ENCODE results near the gene SMAP1.
"Not testable (repeated sequence)": the region's sequence is repeated elsewhere in the genome, so short reads cannot be mapped to it uniquely, and the experiment has no call there.

SMAP1 gene

DNA sequence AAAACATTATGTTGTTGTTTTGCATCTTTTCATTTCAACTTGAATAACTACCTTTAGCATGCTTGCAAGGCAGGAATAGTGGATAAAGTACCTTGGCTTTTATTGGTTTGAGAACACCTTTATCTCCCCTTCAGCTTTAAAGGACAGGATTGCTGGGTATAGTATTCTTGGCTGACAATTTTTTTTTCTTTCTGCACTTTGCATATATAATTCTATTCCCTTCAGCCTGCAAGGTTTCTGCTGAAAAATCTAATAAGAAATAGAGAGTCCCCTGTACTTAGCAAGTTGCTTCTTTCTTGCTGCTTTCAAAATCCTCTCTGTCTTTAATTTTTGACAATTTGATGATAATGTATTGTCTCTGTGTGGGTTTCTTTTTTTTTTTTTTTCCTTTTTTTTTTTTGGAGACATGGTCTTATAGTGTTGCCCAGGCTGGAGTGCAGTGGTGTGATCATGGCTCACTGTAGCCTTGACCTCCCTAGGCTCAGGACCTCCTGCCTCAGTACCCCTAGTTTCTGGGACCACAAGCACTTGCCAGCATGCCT is 47.1 kb downstream of the SMAP1 start:
- Histone ChIP-seq H3K9me3 (ENCODE audit: low read length) (no peaks in the 10 kb centered on the region), H3K27me3 (ENCODE audit: control insufficient read depth in 1 of 2, insufficient read depth in 2 of 2, low read length in 2 of 2) (no peaks in the 10 kb centered on the region), H3K9ac (ENCODE audit: low read length) (no peak overlapping the region), H3K27ac (ENCODE audit: low read depth, low read length) (no peak overlapping the region), H3K36me3 (ENCODE audit: insufficient read depth, low read length) (no peaks in the 10 kb centered on the region), H3K4me3 (ENCODE audit: low read depth in 1 of 2, low read length in 2 of 2) (no peak overlapping the region), H3K4me1 (ENCODE audit: insufficient read depth, low read length) (no peaks in the 10 kb centered on the region)

DNA sequence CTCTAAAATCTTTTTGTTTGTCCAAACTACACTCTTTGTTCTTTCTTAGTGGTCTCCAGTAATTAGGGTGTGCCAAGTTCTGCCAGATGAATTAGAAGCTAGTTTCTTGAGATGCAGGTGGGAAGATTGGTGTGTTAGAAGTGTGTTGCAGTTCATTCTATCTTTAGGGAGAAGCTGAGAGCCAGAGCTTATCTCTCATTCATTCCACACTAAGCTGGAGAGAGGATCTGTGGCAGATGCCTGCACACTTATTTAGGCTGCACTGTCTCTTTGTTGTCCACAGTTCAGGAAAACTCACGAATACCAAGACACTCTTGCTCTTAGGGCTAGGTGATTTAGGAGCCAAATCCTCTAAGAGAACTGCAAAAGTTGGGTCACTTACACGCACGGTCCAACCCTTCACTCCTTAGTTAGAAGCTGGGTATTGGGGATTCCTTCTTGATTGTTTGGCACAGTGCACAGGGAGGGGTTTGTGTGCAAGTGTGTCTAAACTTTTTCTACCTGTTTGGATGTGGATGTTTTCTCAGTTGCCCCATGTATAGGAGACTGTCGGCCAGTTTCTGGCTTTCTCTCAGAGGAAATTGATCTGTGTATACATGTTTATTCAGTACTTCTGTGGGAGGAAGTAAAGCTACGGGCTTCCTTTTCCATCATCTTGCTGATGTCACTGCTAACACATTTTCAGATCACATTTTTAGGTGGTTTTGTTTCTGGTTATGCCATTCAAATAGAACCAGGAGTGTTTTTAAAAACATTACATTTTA is 49.5 kb downstream of the SMAP1 start:
- Histone ChIP-seq H3K9ac (ENCODE audit: low read length) (no peak overlapping the region), H3K27ac (ENCODE audit: low read depth, low read length) (no peak overlapping the region), H3K27me3 (ENCODE audit: control insufficient read depth in 1 of 2, insufficient read depth in 2 of 2, low read length in 2 of 2) (no peaks in the 10 kb centered on the region), H3K4me1 (ENCODE audit: insufficient read depth, low read length) (no peaks in the 10 kb centered on the region), H3K4me3 (ENCODE audit: low read depth in 1 of 2, low read length in 2 of 2) (no peak overlapping the region), H3K9me3 (ENCODE audit: low read length) (no peaks in the 10 kb centered on the region), H3K36me3 (ENCODE audit: insufficient read depth, low read length) (no peaks in the 10 kb centered on the region)

DNA sequence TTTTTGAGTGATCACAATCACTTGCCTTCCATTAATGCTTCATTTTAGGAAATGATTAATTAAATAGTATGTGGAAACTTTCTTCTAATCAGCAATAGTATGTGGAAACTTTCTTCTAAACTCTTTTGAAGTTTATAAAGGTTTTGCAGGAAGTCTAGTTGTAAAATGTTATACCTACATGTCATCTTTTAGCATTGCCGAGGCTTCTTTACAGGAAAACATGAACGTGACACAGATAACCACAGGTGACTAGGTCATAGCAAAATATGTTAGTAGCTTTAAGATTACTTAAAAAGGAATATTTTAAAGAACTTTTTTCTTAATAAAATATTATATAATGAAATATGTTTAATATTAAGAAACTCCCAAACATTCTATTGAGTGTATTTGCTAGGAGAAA is 56.8 kb downstream of the SMAP1 start:
- no peak overlapping the region for H3K27ac ChIP-seq (ENCODE audit: low read depth, low read length)

DNA sequence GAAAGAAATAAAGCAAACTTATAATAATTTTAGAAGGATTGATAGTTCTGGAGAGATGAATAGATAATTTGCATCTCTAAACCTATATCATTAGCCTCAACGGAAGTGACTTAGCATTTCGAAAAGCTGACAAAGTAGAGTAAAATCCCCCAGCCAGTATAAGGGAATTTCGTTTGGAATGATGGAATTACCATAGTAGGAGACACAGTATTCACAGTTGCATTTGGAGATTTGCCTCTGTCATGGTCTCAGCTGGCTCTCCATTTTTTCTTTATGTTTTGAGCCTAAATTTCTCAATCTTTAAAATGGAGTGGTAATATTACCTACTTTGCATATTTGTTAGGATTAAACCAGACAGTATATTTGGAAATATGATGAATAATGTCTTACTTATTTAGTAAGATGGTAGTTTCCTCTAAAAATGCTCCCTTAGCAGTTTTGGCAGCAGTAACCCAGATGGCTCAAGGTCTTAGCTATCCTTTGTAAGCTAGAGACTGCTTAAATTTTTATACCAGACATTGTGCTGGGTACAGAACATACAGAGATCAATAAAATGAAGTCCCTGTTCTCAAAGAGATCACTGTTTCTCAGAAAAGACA is 58.2 kb downstream of the SMAP1 start:
- no peak overlapping the region for H3K4me3 ChIP-seq (ENCODE audit: low read depth in 1 of 2, low read length in 2 of 2)
- H3K9me3 ChIP-seq (ENCODE audit: low read length), result no peaks in the 10 kb centered on the region
- peaks cover 6% of the 10 kb centered on the region for H3K4me1 ChIP-seq (ENCODE audit: insufficient read depth, low read length)
- no peaks in the 10 kb centered on the region for H3K36me3 ChIP-seq (ENCODE audit: insufficient read depth, low read length)
- no peaks in the 10 kb centered on the region for H3K27me3 ChIP-seq (ENCODE audit: control insufficient read depth in 1 of 2, insufficient read depth in 2 of 2, low read length in 2 of 2)
- H3K9ac ChIP-seq (ENCODE audit: low read length), result no peak overlapping the region
- no peak overlapping the region for H3K27ac ChIP-seq (ENCODE audit: low read depth, low read length)

More for the DNA sequence above, 56.8 kb downstream of the SMAP1 start:
- Histone ChIP-seq H3K9ac (ENCODE audit: low read length) (no peak overlapping the region), H3K4me3 (ENCODE audit: low read depth in 1 of 2, low read length in 2 of 2) (no peak overlapping the region), H3K27me3 (ENCODE audit: control insufficient read depth in 1 of 2, insufficient read depth in 2 of 2, low read length in 2 of 2) (no peaks in the 10 kb centered on the region), H3K9me3 (ENCODE audit: low read length) (no peaks in the 10 kb centered on the region), H3K36me3 (ENCODE audit: insufficient read depth, low read length) (no peaks in the 10 kb centered on the region), H3K4me1 (ENCODE audit: insufficient read depth, low read length) (peaks cover 6% of the 10 kb centered on the region)

DNA sequence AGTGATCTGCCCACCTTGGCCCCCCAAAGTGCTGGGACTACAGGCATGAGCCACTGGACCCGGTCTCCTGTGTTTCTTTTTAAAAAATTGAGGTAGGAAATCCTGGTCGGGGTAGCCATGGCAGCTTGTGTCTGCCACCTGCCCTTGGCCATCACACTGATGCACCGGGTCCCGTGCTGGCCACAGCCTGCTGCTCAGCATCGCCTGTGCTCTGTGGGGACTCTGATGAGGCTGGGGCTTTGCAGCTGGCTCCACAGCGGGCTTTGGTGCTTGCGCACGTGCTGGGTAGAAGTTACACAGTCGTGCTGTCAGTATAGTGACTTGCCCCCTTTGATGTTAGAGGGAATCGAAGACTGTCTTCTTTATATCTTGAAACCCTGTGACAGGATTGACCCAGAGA is 66.7 kb downstream of the SMAP1 start:
- H3K9me3 ChIP-seq (ENCODE audit: low read length), result no peaks in the 10 kb centered on the region
- H3K9ac ChIP-seq (ENCODE audit: low read length), result no peak overlapping the region
- H3K4me3 ChIP-seq (ENCODE audit: low read depth in 1 of 2, low read length in 2 of 2), result no peak overlapping the region
- H3K36me3 ChIP-seq (ENCODE audit: insufficient read depth, low read length), result peaks cover 7% of the 10 kb centered on the region
- H3K27ac ChIP-seq (ENCODE audit: low read depth, low read length), result no peak overlapping the region
- H3K27me3 ChIP-seq (ENCODE audit: control insufficient read depth in 1 of 2, insufficient read depth in 2 of 2, low read length in 2 of 2), result no peaks in the 10 kb centered on the region
- peaks cover 7% of the 10 kb centered on the region for H3K4me1 ChIP-seq (ENCODE audit: insufficient read depth, low read length)

- H3K4me1 ChIP-seq (ENCODE audit: insufficient read depth, low read length), result peaks cover 7% of the 10 kb centered on the region
- no peak overlapping the region for H3K4me3 ChIP-seq (ENCODE audit: low read depth in 1 of 2, low read length in 2 of 2)
These were observed 67.3 kb downstream of the SMAP1 start for GRCh38 chr6:70734979-70735378.

GRCh38 chr6:70735513-70735912 is 67.8 kb downstream of the SMAP1 start:
- Histone ChIP-seq H3K27me3 (ENCODE audit: control insufficient read depth in 1 of 2, insufficient read depth in 2 of 2, low read length in 2 of 2) (no peaks in the 10 kb centered on the region), H3K9ac (ENCODE audit: low read length) (no peak overlapping the region), H3K9me3 (ENCODE audit: low read length) (no peaks in the 10 kb centered on the region), H3K27ac (ENCODE audit: low read depth, low read length) (no peak overlapping the region), H3K4me3 (ENCODE audit: low read depth in 1 of 2, low read length in 2 of 2) (no peak overlapping the region), H3K4me1 (ENCODE audit: insufficient read depth, low read length) (peaks cover 7% of the 10 kb centered on the region), H3K36me3 (ENCODE audit: insufficient read depth, low read length) (peaks cover 7% of the 10 kb centered on the region)

More at GRCh38 chr6:70734979-70735378, 67.3 kb downstream of the SMAP1 start:
- Histone ChIP-seq H3K27me3 (ENCODE audit: control insufficient read depth in 1 of 2, insufficient read depth in 2 of 2, low read length in 2 of 2) (no peaks in the 10 kb centered on the region), H3K36me3 (ENCODE audit: insufficient read depth, low read length) (peaks cover 7% of the 10 kb centered on the region), H3K27ac (ENCODE audit: low read depth, low read length) (no peak overlapping the region), H3K9ac (ENCODE audit: low read length) (no peak overlapping the region), H3K9me3 (ENCODE audit: low read length) (no peaks in the 10 kb centered on the region)

DNA sequence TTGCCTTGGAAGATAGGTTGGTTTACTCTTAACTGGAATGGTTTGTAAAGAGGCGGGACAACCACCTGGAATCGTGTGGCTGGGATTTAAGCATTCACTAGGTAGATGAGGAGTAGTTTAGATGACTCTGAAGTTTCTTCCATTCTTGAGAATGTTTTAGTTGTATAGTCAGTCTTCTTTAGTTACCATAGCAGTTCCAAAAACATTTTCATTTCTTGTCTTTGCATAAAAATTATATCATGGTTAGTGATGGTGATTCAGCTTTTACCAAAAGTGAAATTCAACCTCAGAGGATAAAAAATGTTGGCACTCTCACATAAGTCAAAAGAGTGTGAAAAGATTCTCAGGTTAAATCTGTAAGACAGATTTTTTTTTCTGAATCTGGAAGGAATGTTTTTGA is 70.3 kb downstream of the SMAP1 start:
- no peak overlapping the region for H3K4me3 ChIP-seq (ENCODE audit: low read depth in 1 of 2, low read length in 2 of 2)
- H3K27ac ChIP-seq (ENCODE audit: low read depth, low read length), result no peak overlapping the region
- no peaks in the 10 kb centered on the region for H3K9me3 ChIP-seq (ENCODE audit: low read length)
- H3K9ac ChIP-seq (ENCODE audit: low read length), result no peak overlapping the region
- H3K27me3 ChIP-seq (ENCODE audit: control insufficient read depth in 1 of 2, insufficient read depth in 2 of 2, low read length in 2 of 2), result no peaks in the 10 kb centered on the region
- H3K4me1 ChIP-seq (ENCODE audit: insufficient read depth, low read length), result peaks cover 7% of the 10 kb centered on the region
- peaks cover 5% of the 10 kb centered on the region for H3K36me3 ChIP-seq (ENCODE audit: insufficient read depth, low read length)

DNA sequence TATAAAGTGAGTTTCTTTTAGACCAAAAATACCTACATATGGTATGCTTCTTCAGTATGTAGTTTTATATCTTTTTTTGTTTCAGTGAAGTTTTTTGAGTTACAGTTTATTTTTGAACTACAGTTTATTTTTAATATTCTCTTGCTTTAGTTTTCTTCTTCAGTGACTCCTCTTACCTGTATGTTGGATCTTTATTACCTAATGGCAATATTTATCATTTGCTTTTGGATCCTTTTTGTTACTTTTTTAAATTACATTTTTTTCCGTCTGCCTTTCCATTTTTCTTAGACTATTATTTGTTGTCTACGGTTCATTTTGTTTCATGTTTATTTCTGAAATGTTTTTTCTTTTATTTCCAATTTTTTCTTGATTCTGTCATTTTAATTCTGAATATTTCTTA is 71.9 kb downstream of the SMAP1 start:
- Histone ChIP-seq H3K4me3 (ENCODE audit: low read depth in 1 of 2, low read length in 2 of 2) (no peak overlapping the region), H3K4me1 (ENCODE audit: insufficient read depth, low read length) (peaks cover 6% of the 10 kb centered on the region), H3K9me3 (ENCODE audit: low read length) (no peaks in the 10 kb centered on the region), H3K36me3 (ENCODE audit: insufficient read depth, low read length) (no peaks in the 10 kb centered on the region), H3K27ac (ENCODE audit: low read depth, low read length) (no peak overlapping the region), H3K9ac (ENCODE audit: low read length) (no peak overlapping the region), H3K27me3 (ENCODE audit: control insufficient read depth in 1 of 2, insufficient read depth in 2 of 2, low read length in 2 of 2) (no peaks in the 10 kb centered on the region)

GRCh38 chr6:70740746-70741145 is 73.1 kb downstream of the SMAP1 start:
- H3K27ac ChIP-seq (ENCODE audit: low read depth, low read length); H3K9me3 ChIP-seq (ENCODE audit: low read length); H3K36me3 ChIP-seq (ENCODE audit: insufficient read depth, low read length); H3K4me1 ChIP-seq (ENCODE audit: insufficient read depth, low read length); H3K9ac ChIP-seq (ENCODE audit: low read length); H3K27me3 ChIP-seq (ENCODE audit: control insufficient read depth in 1 of 2, insufficient read depth in 2 of 2, low read length in 2 of 2); H3K4me3 ChIP-seq (ENCODE audit: low read depth in 1 of 2, low read length in 2 of 2): not testable (repeated sequence)

- H3K9ac ChIP-seq (ENCODE audit: low read length); H3K27me3 ChIP-seq (ENCODE audit: control insufficient read depth in 1 of 2, insufficient read depth in 2 of 2, low read length in 2 of 2); H3K27ac ChIP-seq (ENCODE audit: low read depth, low read length); H3K9me3 ChIP-seq (ENCODE audit: low read length); H3K36me3 ChIP-seq (ENCODE audit: insufficient read depth, low read length); H3K4me3 ChIP-seq (ENCODE audit: low read depth in 1 of 2, low read length in 2 of 2); H3K4me1 ChIP-seq (ENCODE audit: insufficient read depth, low read length): not testable (repeated sequence)
These were observed 74.8 kb downstream of the SMAP1 start for GRCh38 chr6:70742462-70742861.
